ENCODE results near the gene RAPGEF1. TPM values are rescaled to one million over a fixed set of nuclear protein-coding genes. Genes with fewer than 3 reads are reported as not detected.

The RAPGEF1 gene
- total and polyA plus RNA-seq, 9 of the 15 experiments (the other 6 are each of a cell fraction or from before 2014, with no cell fraction given), result 0.06 to 44.1 (median 19.9) TPM

GRCh38 chr9:131679261-131680020, 60.4 kb downstream of the RAPGEF1 start (continued):
- TF ChIP-seq ZNF318 (IDR thresholded peaks at IDR 0.05; ENCODE audit: borderline replicate concordance in 1 of 2, low read depth in 1 of 2) (no peak), KDM4B (IDR thresholded peaks at IDR 0.05; ENCODE audit: borderline replicate concordance in 2 of 2, low read depth in 1 of 2) (no peak)
